HG03159 (cell line): ENCODE data around the gene AHI1.

Experiments used
- ATAC-seq: cut with Tn5 transposase; IDR thresholded peaks from one replicate; pipeline ENCODE4 v1.9.1; 2021; ENCODE audit warnings: mild to moderate bottlenecking, moderate library complexity; ENCODE audit not compliant: unreplicated experiment

Gene AHI1

GRCh38 chr6:135304883-135305282 lies 192.7 kb downstream of the AHI1 start:
- no peak for ATAC-seq

- no peak for ATAC-seq
Observed at GRCh38 chr6:135301304-135301703, 196.2 kb downstream of the AHI1 start.

DNA sequence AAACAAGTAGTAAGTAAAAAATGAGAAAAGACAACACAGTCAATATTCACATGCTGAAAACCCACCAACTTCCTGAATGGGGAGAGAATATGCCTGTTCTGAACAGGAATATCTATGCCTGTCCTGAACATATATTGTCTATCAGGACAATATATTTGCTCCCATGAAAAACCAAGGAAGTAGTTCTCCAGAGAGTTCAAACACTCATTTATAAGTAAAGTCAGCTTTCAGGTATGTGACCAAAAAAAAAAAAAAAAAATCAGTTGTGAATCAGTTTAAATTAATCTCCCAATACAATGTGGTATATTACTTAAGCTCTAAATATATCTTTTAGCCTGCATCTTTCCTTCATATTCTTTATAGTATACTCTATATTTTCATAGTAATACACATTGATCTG lies 197.0 kb downstream of the AHI1 start:
- ATAC-seq: no peak

- ATAC-seq: no peak
Observed at GRCh38 chr6:135299256-135299655, 198.3 kb downstream of the AHI1 start.

DNA sequence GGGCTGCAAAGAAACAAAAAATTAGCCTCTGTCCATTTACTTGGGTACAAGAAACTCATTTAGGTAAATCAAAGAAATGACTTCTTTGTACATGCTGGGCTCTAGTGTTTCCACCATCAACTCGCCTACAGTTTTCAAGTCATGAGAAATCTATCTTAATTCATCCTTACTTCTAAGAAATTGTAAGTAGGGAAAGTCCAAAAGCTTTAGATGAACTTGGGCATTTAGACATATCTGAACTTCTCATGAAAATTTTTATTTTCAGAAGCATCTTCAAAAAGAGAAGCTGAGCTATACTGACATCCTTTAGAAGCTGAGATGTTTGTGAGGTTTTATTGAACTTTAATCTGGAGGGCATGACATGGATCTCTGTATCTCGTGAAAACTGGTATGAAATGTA lies 199.1 kb downstream of the AHI1 start:
- ATAC-seq: no peak

DNA sequence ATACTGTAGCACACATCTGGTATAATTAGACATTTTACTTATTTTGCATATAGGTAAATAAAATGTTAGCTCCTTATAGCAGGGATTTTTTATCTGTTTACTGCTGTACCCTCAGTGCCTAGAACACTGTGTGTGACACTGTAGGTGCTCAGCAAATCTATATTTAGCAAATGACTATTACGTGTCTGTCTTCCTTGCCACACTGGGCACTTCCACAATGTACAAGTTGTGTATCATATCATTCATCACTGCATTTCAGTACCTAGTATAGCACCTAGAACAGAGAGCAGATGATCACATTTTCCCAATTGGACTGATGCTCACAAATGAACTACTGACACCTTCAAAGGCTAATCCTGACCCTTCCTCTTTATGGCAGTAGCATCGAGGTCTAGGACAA lies 200.8 kb downstream of the AHI1 start:
- ATAC-seq: no peak

GRCh38 chr6:135295085-135295484 lies 202.5 kb downstream of the AHI1 start:
- ATAC-seq: no peak

GRCh38 chr6:135291288-135292076 lies 206.1 kb downstream of the AHI1 start:
- ATAC-seq: no peak

GRCh38 chr6:135289816-135290215 lies 207.7 kb downstream of the AHI1 start:
- ATAC-seq: no peak

DNA sequence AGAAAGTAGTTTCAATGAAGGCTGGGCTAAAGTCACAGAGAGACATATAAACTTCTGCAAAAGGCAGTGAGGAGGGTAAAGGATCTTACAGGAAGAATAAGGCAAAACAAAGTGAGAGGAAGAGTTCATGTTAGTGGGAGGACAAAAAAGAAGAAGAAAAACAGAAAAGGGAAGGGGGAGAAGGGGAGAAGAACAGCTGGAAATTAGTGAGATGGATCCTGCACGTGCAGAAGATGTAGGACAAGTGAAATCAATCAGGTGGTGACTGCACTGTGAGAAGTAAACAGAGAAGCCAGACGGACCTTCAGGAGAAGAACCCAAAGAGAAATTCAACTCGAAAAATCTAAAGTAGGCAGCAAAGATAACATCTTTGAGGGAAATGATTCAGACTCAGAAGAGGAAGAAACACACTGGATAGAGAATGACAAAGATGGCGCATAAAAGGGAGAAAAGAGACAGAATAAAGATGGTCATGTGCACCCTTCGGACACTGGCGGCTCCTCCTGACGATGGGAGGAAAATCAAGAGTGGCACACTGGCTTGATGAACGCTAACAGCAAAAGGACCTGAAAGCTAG lies 210.5 kb downstream of the AHI1 start:
- no peak for ATAC-seq

DNA sequence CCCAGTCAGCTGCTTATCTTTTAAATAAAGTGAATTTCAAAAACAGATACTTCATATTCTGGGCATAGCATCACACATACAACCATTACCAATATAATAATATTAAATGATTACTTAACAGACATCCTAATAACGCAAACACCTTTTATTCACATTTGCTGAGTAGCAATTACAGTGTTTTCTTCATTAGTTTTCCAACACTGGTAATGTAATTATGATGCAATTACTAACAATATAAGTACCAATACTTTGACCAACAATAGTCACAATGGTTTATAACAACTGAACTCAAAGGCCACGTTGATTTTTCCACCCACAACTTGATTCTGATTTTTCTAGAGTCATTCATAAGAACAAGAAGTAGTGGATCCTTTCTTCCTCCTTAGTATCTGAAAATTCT lies 212.4 kb downstream of the AHI1 start:
- ATAC-seq: no peak

- no peak for ATAC-seq
Observed at GRCh38 chr6:135283926-135284325, 213.6 kb downstream of the AHI1 start.

GRCh38 chr6:135282395-135282794 lies 215.1 kb downstream of the AHI1 start:
- ATAC-seq: no peak

DNA sequence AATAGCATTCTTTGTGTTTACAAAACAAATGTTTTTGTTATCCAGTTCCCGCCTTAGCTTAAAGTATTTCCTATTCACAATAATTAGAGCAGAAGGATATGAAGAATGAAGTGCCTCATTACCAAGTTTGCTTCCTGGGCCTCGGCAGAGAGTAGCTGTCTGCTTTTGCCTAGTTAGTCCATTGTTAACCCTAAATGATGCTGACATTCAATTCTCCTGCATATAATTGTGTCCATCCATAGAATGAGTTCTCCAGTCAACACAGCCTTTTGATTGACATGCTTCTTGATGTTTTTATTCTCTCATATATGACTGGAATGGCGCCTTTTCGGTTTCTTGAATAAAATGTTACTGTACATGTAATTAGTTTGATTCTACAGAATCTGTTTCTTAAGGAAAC lies 215.6 kb downstream of the AHI1 start:
- ATAC-seq: no peak

DNA sequence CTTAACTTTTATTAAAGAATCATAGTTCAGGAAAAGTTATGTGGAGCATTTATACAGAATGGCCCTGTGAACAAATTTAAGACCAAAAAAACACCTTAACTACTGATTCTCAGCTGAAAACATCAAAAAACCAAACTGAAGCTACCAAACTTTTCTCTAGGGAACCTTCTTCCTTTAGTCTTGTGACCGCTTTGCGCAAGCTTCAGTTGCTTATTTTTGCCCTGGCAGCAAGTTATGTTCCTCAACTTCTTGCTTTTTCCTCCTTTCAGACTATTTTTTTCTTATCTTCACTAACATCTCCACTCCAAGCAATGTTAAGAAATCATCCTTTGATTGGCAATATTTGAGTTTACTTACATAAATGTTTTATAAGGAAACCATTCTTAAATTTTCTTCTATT lies 216.3 kb downstream of the AHI1 start:
- no peak for ATAC-seq

DNA sequence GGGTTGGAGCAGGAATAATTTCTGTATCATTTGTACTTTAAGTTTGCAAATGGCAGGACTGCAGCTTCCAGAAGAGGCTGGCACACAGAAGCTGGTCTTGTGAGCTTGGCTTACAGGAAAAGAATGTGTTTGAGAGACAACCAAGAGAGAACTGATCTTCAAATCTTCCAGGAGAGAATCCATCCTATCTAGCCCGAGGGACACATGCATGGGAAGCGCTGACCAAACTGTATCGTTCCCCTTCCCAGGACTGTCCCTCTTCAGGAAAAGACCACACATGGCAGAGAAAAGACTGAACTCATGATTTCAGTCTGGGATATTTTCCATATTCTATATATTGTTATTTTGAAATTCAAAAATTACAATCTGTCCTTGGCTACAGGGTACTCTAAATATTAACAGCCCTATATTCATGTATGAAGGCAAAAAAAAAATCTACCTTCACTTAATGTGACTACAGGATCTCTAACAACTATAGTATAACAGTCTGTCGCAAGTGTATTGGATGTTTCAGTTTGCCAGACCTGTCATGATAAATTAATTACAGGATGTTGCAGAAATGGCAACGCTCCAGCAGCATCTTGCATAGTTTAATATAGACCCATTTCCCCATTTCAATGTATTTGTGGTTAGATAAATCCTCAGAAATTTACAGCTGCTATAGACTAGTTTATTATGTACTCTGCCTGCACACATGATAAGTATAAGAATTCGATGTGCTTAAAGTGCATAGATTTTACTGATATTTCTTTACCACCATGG lies 217.0 kb downstream of the AHI1 start:
- ATAC-seq: no peak

- ATAC-seq: no peak
Observed at GRCh38 chr6:135277422-135277821, 220.1 kb downstream of the AHI1 start.

GRCh38 chr6:135274561-135275293 lies 222.8 kb downstream of the AHI1 start:
- no peak for ATAC-seq

DNA sequence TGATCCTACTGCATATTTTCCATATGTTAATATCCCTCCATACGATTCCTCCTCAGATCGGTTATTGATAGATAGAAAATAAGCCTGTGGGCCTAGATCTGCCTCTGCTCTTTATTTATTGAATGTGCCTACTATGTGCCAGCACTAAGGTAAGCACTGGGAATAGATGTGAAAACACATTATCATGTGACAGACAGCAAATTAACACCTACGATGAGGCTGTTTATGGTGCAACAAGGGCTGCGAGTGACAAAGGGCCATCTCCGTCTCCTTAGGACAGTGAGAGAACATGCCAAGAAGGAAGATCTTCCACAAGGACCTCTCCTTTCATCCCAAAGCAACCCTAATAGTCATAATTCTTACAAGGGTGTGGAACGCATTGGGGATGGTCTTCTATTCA lies 225.9 kb downstream of the AHI1 start:
- no peak for ATAC-seq

DNA sequence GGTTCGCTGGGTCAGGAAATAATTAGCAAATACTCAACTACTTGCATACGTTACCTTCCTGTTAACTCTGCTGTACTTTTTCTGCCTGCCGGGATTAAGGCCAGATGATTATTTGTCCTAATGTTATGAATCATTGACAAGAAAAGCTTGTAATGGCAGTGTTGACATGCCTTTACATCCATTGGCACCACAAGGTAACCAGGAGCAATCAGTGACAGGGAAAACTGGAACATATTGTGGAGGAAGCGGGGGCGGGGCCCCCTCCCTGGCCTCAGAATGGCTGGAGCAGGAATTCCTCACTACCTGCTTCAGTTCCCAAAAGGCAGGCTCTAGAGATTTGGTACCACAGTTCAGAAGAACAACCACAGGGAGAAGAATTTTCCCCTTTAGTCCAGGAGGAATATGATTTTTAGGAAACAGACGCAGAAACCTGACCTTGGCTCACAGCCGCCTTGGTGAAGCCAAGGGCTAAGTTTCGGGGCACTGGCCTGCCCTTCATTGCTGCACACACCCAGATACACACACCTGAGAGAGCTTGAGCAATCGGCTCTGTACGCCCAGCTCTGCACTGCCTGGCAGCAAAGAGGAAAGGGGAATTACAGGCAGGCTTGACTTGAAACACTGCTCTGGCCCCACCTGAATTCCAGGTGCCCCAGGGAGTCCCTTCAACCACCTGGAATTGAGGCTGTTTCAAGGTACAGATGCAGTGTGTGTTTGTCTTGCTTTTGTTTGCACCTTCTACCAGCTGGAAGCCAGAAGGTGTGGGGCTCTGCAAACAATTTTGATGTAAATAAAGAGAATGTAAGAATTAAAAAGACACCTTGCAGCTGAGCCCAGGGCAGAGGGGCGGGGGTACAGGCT lies 226.6 kb downstream of the AHI1 start:
- ATAC-seq: no peak
